SK-N-SH (cell line): ENCODE data around the gene RAB12. TPM values are rescaled to one million over a fixed set of nuclear protein-coding genes. Genes with fewer than 3 reads are reported as not detected.

Experiments used
- CTCF ChIA-PET: fragments of 300-600, 350-600 bp; formaldehyde crosslinking; extraction: SDS; loops from one replicate; lab custom pipeline; 2021; lab: Yijun Ruan, JAX
- POLR2A ChIA-PET: fragments of 350-600 bp; sonication (Branson Sonifier 250); formaldehyde crosslinking; extraction: SDS; loops from one replicate; lab custom pipeline; 2020; ENCODE audit warnings: antibody characterized with exemption, inconsistent platforms; lab: Yijun Ruan, JAX
- DNase-seq: peaks from one replicate; pipeline ENCODE4 v3.0.0; 2012
- H2AFZ ChIP-seq: fragments of 200-600 bp; sonication (generic); 2 replicates; pipeline ENCODE4 v1.8.1; 2016; ENCODE audit warnings: antibody characterized with exemption, mild to moderate bottlenecking, low read depth
- H3F3A ChIP-seq: fragments of 200-600 bp; sonication (generic); replicated peaks from 2 replicates; pipeline ENCODE3; 2016; ENCODE audit warnings: antibody characterized with exemption, mild to moderate bottlenecking; ENCODE audit not compliant: insufficient read depth
- H3K27ac ChIP-seq, 2 experiments: fragments of 200-500 bp in 1 of 2; fragments of 200-600 bp in 1 of 2; sonication (Bioruptor generic) in 1 of 2; sonication (generic), shearing (Covaris generic) in 1 of 2; 2 replicates each; pipeline versions ENCODE4 v1.5.1 to v1.6.1; 2014 to 2016; ENCODE audit warnings: low read depth in 2 of 2, inconsistent platforms in 1 of 2, low read length in 1 of 2, mild to moderate bottlenecking in 1 of 2, mixed read lengths in 1 of 2
- H3K27me3 ChIP-seq: fragments of 200-600 bp; sonication (generic), shearing (Covaris generic); 2 replicates; pipeline ENCODE4 v1.6.1; 2016; ENCODE audit warnings: mixed run types; ENCODE audit not compliant: insufficient read depth
- H3K36me3 ChIP-seq, 2 experiments: fragments of 200-500 bp in 1 of 2; fragments of 200-600 bp in 1 of 2; sonication (Bioruptor generic) in 1 of 2; sonication (generic) in 1 of 2; replicated peaks in 1 of 2; 2 replicates each; pipeline versions ENCODE3 to v1.5.1; 2014 to 2016; ENCODE audit warnings: low read length in 1 of 2, mild to moderate bottlenecking in 1 of 2; ENCODE audit not compliant: insufficient read depth in 2 of 2, control insufficient read depth in 1 of 2
- H3K4me1 ChIP-seq, 2 experiments: fragments of 200-500 bp in 1 of 2; fragments of 200-600 bp in 1 of 2; sonication (Bioruptor generic) in 1 of 2; sonication (generic), shearing (Covaris generic) in 1 of 2; 2 replicates each; pipeline versions ENCODE4 v1.5.1 to v1.6.1; 2014 to 2016; ENCODE audit warnings: low read depth in 1 of 2, low read length in 1 of 2, mixed run types in 1 of 2; ENCODE audit not compliant: insufficient read depth in 2 of 2, control insufficient read depth in 1 of 2
- H3K4me2 ChIP-seq: fragments of 200-600 bp; sonication (generic), shearing (Covaris generic); 2 replicates; pipeline ENCODE4 v1.6.1; 2017; ENCODE audit warnings: mixed run types
- H3K4me3 ChIP-seq, 2 experiments: fragments of 200-500 bp in 1 of 2; fragments of 200-600 bp in 1 of 2; sonication (Bioruptor generic) in 1 of 2; sonication (generic), shearing (Covaris generic) in 1 of 2; 2 replicates each; pipeline versions ENCODE4 v1.5.1 to v1.8.1; 2014 to 2016; ENCODE audit warnings: low read depth in 2 of 2, inconsistent platforms in 1 of 2, low read length in 1 of 2, mild to moderate bottlenecking in 1 of 2, mixed read lengths in 1 of 2, moderate library complexity in 1 of 2
- H3K79me2 ChIP-seq: fragments of 200-600 bp; sonication (generic); 2 replicates; pipeline ENCODE4 v1.8.1; 2017; ENCODE audit warnings: mild to moderate bottlenecking; ENCODE audit not compliant: insufficient read depth
- H3K9ac ChIP-seq: fragments of 200-600 bp; sonication (generic); 2 replicates; pipeline ENCODE4 v1.6.1; 2017; ENCODE audit warnings: mixed run types
- H3K9me2 ChIP-seq: fragments of 200-600 bp; sonication (generic); 2 replicates; pipeline ENCODE4 v1.6.1; 2017; ENCODE audit warnings: mixed run types
- H3K9me3 ChIP-seq: fragments of 200-600 bp; sonication (generic); 2 replicates; pipeline ENCODE4 v1.6.1; 2017; ENCODE audit warnings: mixed run types, mild to moderate bottlenecking, moderate library complexity
- H4K20me1 ChIP-seq: fragments of 200-600 bp; sonication (generic); 2 replicates; pipeline ENCODE4 v1.6.1; 2017; ENCODE audit warnings: mild to moderate bottlenecking, mixed run types; ENCODE audit not compliant: insufficient read depth
- CHD2 ChIP-seq: fragments of 150-350 bp; IDR thresholded peaks from 2 replicates; pipeline ENCODE4 v1.6.1; 2018; ENCODE audit warnings: low read length; ENCODE audit not compliant: partially characterized antibody
- ELF1 ChIP-seq: IDR thresholded peaks from 2 replicates; pipeline ENCODE4 v1.4.0; 2012
- FOSL2 ChIP-seq: IDR thresholded peaks from 2 replicates; pipeline ENCODE4 v1.4.0; 2012; ENCODE audit warnings: low read depth, mild to moderate bottlenecking, moderate library complexity, borderline replicate concordance
- FOXJ3 ChIP-seq: sonication (generic); formaldehyde crosslinking; IDR thresholded peaks from 2 replicates; pipeline ENCODE4 v1.5.1; 2020; ENCODE audit warnings: mild to moderate bottlenecking, missing genetic modification reagents
- GABPA ChIP-seq: IDR thresholded peaks from 2 replicates; pipeline ENCODE4 v1.4.0; 2012; ENCODE audit warnings: low read depth, mild to moderate bottlenecking
- MXI1 ChIP-seq: IDR thresholded peaks from 2 replicates; pipeline ENCODE4 v1.6.1; 2012; ENCODE audit warnings: mild to moderate bottlenecking, low read depth, low read length, improper control_type of control experiment
- NRF1 ChIP-seq: IDR thresholded peaks from 2 replicates; pipeline ENCODE4 v1.6.1; 2012; ENCODE audit warnings: low read depth, mild to moderate bottlenecking, low read length
- RAD21 ChIP-seq: IDR thresholded peaks from 2 replicates; pipeline ENCODE4 v1.6.1; 2012; ENCODE audit warnings: mild to moderate bottlenecking, low read length
- RCOR1 ChIP-seq: fragments of 150-350 bp; IDR thresholded peaks from 2 replicates; pipeline ENCODE4 v1.6.1; 2017; ENCODE audit warnings: antibody characterized with exemption, low read length
- RXRA ChIP-seq: IDR thresholded peaks from 2 replicates; pipeline ENCODE4 v1.4.0; 2012; ENCODE audit warnings: low read depth, mild to moderate bottlenecking, borderline replicate concordance
- SIN3A ChIP-seq: IDR thresholded peaks from 2 replicates; pipeline ENCODE4 v1.6.1; 2012; ENCODE audit warnings: low read depth, mild to moderate bottlenecking, low read length, moderate library complexity, borderline replicate concordance
- SMC3 ChIP-seq: IDR thresholded peaks from 2 replicates; pipeline ENCODE4 v1.6.1; 2012; ENCODE audit warnings: low read depth, low read length, improper control_type of control experiment
- TCF12 ChIP-seq: IDR thresholded peaks from 2 replicates; pipeline ENCODE4 v1.4.0; 2012
- TEAD4 ChIP-seq: IDR thresholded peaks from 2 replicates; pipeline ENCODE4 v1.4.0; 2012; ENCODE audit warnings: mild to moderate bottlenecking, borderline replicate concordance; ENCODE audit not compliant: insufficient read depth
- YY1 ChIP-seq: IDR thresholded peaks from 2 replicates; pipeline ENCODE4 v1.4.0; 2012; ENCODE audit warnings: low read depth, mild to moderate bottlenecking
- WGBS: methylation state at CpG from one replicate; pipeline ENCODE4 v1.1.6; 2017; ENCODE audit warnings: low lambda C conversion rate; 5-methylcytosine and 5-hydroxymethylcytosine counted together
- polyA plus RNA-seq, 3 experiments: library from polyadenylated mRNA; depleted of rRNA; stranded (reverse); fragments of >200 nt; gene quantifications; 2 replicates each; pipeline ENCODE4 v1.2.3, GENCODE V29; 2012
- TF ChIP-seq, protein P1 (sequence below): IDR thresholded peaks from 2 replicates; pipeline ENCODE4; 2012
- TF ChIP-seq, protein P2 (sequence below): IDR thresholded peaks from 2 replicates; pipeline ENCODE4 v1.6.1; 2012; ENCODE audit warnings: mild to moderate bottlenecking, low read depth, low read length, moderate library complexity
- TF ChIP-seq, protein P3 (sequence below): IDR thresholded peaks from 2 replicates; pipeline ENCODE4 v1.4.0; 2012; ENCODE audit warnings: low read depth

The RAB12 gene
- polyA plus RNA-seq, 1 of the 3 experiments (the other 2 are of a cell fraction) = 11.0 TPM

DNA sequence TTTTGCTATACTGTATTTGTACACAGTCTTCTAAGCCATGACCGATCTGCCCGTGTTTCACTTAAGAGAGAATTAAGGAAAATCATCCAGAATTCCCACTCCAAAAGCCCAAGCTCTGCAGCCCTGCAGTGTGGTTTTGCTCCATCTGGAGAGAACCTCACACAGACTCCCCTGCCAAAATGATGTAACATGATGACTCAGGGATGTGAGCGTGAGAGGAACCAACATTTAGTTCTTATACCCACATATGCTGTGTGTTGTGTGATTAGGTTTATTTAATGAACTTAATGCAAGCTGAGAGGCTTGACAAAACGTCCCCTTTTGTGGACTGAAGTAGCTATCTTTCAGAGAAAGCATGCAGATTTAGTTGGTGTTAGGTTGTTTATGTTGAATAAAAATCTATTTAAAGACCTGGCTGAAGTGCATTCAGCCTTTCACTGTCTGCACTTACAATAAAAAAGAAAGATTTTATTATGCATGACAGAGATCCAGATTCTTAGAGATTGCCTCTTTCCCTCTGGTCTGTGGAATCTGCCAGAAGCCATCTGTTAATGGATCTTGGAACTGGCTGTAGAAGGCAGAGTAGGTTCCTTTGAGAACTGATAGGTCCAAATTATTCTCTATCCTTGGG, 6.3 kb downstream of the RAB12 start (continued):
- TF ChIP-seq, protein P1, sequence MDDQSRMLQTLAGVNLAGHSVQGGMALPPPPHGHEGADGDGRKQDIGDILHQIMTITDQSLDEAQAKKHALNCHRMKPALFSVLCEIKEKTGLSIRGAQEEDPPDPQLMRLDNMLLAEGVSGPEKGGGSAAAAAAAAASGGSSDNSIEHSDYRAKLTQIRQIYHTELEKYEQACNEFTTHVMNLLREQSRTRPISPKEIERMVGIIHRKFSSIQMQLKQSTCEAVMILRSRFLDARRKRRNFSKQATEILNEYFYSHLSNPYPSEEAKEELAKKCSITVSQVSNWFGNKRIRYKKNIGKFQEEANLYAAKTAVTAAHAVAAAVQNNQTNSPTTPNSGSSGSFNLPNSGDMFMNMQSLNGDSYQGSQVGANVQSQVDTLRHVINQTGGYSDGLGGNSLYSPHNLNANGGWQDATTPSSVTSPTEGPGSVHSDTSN = peak; percentile 23; the same call in 1 of the 2 replicates
- TF ChIP-seq FOSL2 (peak; percentile 74), SIN3A (no peak), CHD2 (peak; percentile 22), GABPA (no peak), RXRA (no peak)
- TF ChIP-seq, protein P2, sequence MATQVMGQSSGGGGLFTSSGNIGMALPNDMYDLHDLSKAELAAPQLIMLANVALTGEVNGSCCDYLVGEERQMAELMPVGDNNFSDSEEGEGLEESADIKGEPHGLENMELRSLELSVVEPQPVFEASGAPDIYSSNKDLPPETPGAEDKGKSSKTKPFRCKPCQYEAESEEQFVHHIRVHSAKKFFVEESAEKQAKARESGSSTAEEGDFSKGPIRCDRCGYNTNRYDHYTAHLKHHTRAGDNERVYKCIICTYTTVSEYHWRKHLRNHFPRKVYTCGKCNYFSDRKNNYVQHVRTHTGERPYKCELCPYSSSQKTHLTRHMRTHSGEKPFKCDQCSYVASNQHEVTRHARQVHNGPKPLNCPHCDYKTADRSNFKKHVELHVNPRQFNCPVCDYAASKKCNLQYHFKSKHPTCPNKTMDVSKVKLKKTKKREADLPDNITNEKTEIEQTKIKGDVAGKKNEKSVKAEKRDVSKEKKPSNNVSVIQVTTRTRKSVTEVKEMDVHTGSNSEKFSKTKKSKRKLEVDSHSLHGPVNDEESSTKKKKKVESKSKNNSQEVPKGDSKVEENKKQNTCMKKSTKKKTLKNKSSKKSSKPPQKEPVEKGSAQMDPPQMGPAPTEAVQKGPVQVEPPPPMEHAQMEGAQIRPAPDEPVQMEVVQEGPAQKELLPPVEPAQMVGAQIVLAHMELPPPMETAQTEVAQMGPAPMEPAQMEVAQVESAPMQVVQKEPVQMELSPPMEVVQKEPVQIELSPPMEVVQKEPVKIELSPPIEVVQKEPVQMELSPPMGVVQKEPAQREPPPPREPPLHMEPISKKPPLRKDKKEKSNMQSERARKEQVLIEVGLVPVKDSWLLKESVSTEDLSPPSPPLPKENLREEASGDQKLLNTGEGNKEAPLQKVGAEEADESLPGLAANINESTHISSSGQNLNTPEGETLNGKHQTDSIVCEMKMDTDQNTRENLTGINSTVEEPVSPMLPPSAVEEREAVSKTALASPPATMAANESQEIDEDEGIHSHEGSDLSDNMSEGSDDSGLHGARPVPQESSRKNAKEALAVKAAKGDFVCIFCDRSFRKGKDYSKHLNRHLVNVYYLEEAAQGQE = no peak

DNA sequence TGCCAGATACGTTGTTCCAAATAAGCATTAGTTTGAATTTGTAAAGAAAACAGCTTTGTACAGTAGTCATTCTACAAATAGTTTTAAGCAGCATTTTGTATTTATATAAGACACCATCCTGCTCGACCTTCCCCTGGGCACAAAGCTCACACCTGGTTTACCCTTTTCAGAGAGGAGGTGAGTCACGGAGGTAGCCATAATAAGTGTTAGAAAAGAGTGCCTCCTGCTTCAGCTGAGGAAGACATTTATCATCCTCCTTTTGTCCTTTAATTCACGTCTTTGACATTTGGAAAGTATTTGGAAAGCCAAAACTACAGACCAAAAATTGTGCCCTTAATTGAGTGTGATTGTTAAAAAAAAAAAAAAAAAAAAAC, 6.8 kb downstream of the RAB12 start:
- Histone ChIP-seq H3K79me2 (peaks cover 98% of the 10 kb centered on the region), H3K36me3 (peaks cover 5 to 8% of the 10 kb centered on the region in 2 experiments), H3F3A (peaks cover 21% of the 10 kb centered on the region), H3K4me3 (0 out of 4 replicates have a peak overlapping the region, but pooled peaks of 1 of the 2 experiments have one; percentile 6), H3K9ac (peak overlapping the region; percentile 14; the same call in 1 of the 2 replicates), H3K4me2 (peak overlapping the region; percentile 71; the same call in 1 of the 2 replicates)
- POLR2A ChIA-PET = no interaction called here
- TF ChIP-seq YY1 = no peak
- no peak for TF ChIP-seq ELF1
- TF ChIP-seq TEAD4 = no peak
- TF ChIP-seq SMC3 = no peak
- TF ChIP-seq NRF1 = no peak
- no peak for TF ChIP-seq RAD21
- no peak for TF ChIP-seq RCOR1
- TF ChIP-seq RXRA = no peak
- TF ChIP-seq, protein P2 = no peak
- TF ChIP-seq FOXJ3 = no peak
- TF ChIP-seq TCF12 = no peak
- TF ChIP-seq, protein P3, sequence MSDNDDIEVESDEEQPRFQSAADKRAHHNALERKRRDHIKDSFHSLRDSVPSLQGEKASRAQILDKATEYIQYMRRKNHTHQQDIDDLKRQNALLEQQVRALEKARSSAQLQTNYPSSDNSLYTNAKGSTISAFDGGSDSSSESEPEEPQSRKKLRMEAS = no peak
- TF ChIP-seq MXI1 = no peak
- TF ChIP-seq, all 33 proteins: peak for 0
- no peak for DNase-seq
- Histone ChIP-seq H3K4me1 (peaks cover 24 to 35% of the 10 kb centered on the region in 2 experiments), H4K20me1 (peaks cover 90% of the 10 kb centered on the region), H3K9me2 (no peaks in the 10 kb centered on the region), H2AFZ (no peak overlapping the region), H3K27ac (peak overlapping the region; percentile 84 to 86), H3K9me3 (no peaks in the 10 kb centered on the region), H3K27me3 (no peaks in the 10 kb centered on the region)
- CTCF ChIA-PET = interaction anchor here (1.0 to 1.4 kb wide), 3 partner anchors 9 to 366 kb away, joined by 3 to 6 read pairs (median 5); no protein-coding TSS in a partner anchor
- WGBS = 68% methylated on average over 4 of the region's 4 CpGs
